Measurements from ENCODE around the gene PFKM. TPM values are rescaled to one million over a fixed set of nuclear protein-coding genes. Genes with fewer than 3 reads are reported as not detected.

The PFKM gene
- total and polyA plus RNA-seq, 9 of the 15 experiments (the other 6 are each of a cell fraction or from before 2014, with no cell fraction given) = 16.5 to 39.9 (median 31.7) TPM

GRCh38 chr12:48074266-48074665 is 44.9 kb upstream of the PFKM start:
- ChIA-PET POLR2A (no interaction called here), CTCF (ENCODE audit: low intra/inter-chr PET ratio) (no interaction called here)
- Histone ChIP-seq H3K4me3 (no peak overlapping the region), H3K9me1 (ENCODE audit: control insufficient read depth, insufficient read depth, low read length) (no peaks in the 10 kb centered on the region), H3K9me3 (replicated peaks; ENCODE audit: control insufficient read depth, insufficient read depth, low read depth, low read length) (no peaks in the 10 kb centered on the region), H3K27me3 (ENCODE audit: control insufficient read depth in 2 of 2, insufficient read depth in 2 of 2, low read length in 2 of 2) (no peaks in the 10 kb centered on the region), H3K36me3 (ENCODE audit: control insufficient read depth, insufficient read depth, low read length) (peaks cover 64% of the 10 kb centered on the region), H3K9ac (ENCODE audit: insufficient read depth in 1 of 2, low read depth in 2 of 2, low read length in 2 of 2) (no peak overlapping the region), H3K27ac (ENCODE audit: extremely low read depth, low read depth, low read length) (no peak overlapping the region), H3K4me1 (replicated peaks in 1 of 2; ENCODE audit: control insufficient read depth in 2 of 2, insufficient read depth in 2 of 2, low read length in 2 of 2) (no peaks in the 10 kb centered on the region), H4K20me1 (replicated peaks; ENCODE audit: control insufficient read depth, insufficient read depth, low read length) (no peaks in the 10 kb centered on the region), H2AFZ (ENCODE audit: low read depth, low read length) (no peak overlapping the region), H3K4me2 (ENCODE audit: insufficient read depth, low read length) (no peak overlapping the region), H3K79me2 (ENCODE audit: control insufficient read depth, insufficient read depth, low read length) (no peaks in the 10 kb centered on the region)
- WGBS (ENCODE audit: insufficient coverage, low coverage, missing lambda C conversion rate) = 100% methylated on average over 1 of the region's 1 CpG
- intact Hi-C loops (cut with micrococcal nuclease) (no loop called here), in situ Hi-C loops (cut with MboI) (no loop called here)
- FAIRE-seq = no peak
- no peak for DNase-seq (ENCODE audit: extremely low read depth in 1 of 4, low spot score in 3 of 4)
- BruUV-seq (replicated peaks) = no TSS peak
- no peak for ATAC-seq
- no peak for TF ChIP-seq MBD1 (CRISPR knock-in tag; IDR thresholded peaks at IDR 0.05)
- no peak for TF ChIP-seq RBM15 (IDR thresholded peaks at IDR 0.05; ENCODE audit: insufficient read depth, low read length)
- TF ChIP-seq NFRKB (IDR thresholded peaks at IDR 0.05; ENCODE audit: low read depth) = no peak
- TF ChIP-seq ZHX1 (conservative IDR thresholded peaks at IDR 0.05; ENCODE audit: low read length) = no peak
- no peak for TF ChIP-seq ZNF699 (CRISPR knock-in tag; IDR thresholded peaks at IDR 0.05; ENCODE audit: insufficient replicate concordance)
- TF ChIP-seq ZFP36 (IDR thresholded peaks at IDR 0.05; ENCODE audit: low read depth, low read length, partially characterized antibody) = no peak
- TF ChIP-seq HDAC2 (IDR thresholded peaks at IDR 0.05) = no peak
- no peak for TF ChIP-seq TSC22D4 (tag; IDR thresholded peaks at IDR 0.05)
- TF ChIP-seq USF2 (CRISPR knock-in tag; IDR thresholded peaks at IDR 0.05) = no peak
- TF ChIP-seq ZFP91 (CRISPR knock-in tag; IDR thresholded peaks at IDR 0.05) = no peak
- TF ChIP-seq ZNF609 (CRISPR knock-in tag; IDR thresholded peaks at IDR 0.05; ENCODE audit: borderline replicate concordance) = no peak
